Omental fat pad (tissue), 4 donors: ENCODE results near the gene RASL11B. TPM values are rescaled to one million over a fixed set of nuclear protein-coding genes. Genes with fewer than 3 reads are reported as not detected.

Experiments used
- ATAC-seq: fragments of 150-250 bp; one replicate; pipeline ENCODE4 v1.9.1; 2016; ENCODE audit warnings: mild to moderate bottlenecking, moderate library complexity; ENCODE audit not compliant: low FRiP score
- DNase-seq: peaks from one replicate; pipeline ENCODE4 v3.0.0-alpha.2; 2019; ENCODE audit warnings: low spot score
- total RNA-seq, 4 donors: library from RNA; depleted of rRNA; stranded (reverse); fragments of >200 nt; gene quantifications; one replicate each; pipeline ENCODE4 v1.1.0, GENCODE V29; 2016
- TF ChIP-seq, protein P1 (sequence below), 3 donors: fragments of 450-650 bp; IDR thresholded peaks; one replicate each; pipeline ENCODE4 v1.5.1; 2016 to 2017; ENCODE audit warnings: antibody characterized with exemption in 3 of 3, mild to moderate bottlenecking in 3 of 3, moderate library complexity in 2 of 3

The RASL11B gene
- total RNA-seq, 4 donors from 2014 or later: 0.56 to 1.9 (median 1.7) TPM; not detected in 1

GRCh38 chr4:52865300-52865699, 3.2 kb downstream of the RASL11B start:
- no peak for ATAC-seq
- TF ChIP-seq, protein P1, sequence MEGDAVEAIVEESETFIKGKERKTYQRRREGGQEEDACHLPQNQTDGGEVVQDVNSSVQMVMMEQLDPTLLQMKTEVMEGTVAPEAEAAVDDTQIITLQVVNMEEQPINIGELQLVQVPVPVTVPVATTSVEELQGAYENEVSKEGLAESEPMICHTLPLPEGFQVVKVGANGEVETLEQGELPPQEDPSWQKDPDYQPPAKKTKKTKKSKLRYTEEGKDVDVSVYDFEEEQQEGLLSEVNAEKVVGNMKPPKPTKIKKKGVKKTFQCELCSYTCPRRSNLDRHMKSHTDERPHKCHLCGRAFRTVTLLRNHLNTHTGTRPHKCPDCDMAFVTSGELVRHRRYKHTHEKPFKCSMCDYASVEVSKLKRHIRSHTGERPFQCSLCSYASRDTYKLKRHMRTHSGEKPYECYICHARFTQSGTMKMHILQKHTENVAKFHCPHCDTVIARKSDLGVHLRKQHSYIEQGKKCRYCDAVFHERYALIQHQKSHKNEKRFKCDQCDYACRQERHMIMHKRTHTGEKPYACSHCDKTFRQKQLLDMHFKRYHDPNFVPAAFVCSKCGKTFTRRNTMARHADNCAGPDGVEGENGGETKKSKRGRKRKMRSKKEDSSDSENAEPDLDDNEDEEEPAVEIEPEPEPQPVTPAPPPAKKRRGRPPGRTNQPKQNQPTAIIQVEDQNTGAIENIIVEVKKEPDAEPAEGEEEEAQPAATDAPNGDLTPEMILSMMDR (IDR thresholded peaks at IDR 0.05): no peak
- DNase-seq: no peak

DNA sequence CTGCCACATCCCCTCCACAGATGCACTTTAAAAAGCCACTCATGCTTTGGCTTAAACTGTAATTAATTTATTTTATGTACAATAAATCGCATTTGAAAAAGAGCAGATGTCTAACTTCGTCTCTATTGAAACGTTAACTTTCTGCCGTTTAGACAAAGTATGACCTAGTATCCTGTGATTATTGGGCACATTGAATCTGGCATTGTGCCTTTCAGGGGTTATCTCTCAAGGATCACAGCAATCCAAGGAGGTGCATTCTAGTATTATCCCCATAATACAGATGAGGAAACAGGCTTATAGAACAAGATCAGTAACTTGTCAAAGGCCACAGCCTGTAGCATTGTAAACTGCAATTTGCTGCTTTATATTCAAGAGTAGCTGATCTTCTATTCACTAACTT, 4.6 kb downstream of the RASL11B start:
- no peak for ATAC-seq
- no peak for DNase-seq
- TF ChIP-seq, protein P1 (IDR thresholded peaks at IDR 0.05): no peak

DNA sequence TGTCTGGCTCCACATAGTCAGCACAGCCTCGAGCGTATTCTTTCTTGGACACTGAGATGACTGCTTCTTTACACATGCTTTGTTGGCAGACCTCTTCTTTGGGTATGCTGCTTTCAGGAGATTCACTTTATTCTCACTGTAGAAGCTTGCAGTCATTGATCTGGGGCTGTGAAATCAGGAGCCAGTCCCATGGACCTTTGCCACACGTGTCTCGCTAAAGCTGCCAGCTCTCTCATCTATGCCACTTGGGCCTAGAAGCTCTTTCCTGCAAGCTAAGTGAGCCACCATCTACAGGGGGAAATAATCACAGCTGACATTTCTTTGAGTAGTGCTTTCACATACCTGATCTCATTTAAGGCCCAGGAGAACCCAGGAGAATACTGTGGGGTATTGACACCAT, 5.0 kb downstream of the RASL11B start:
- ATAC-seq (no peak), DNase-seq (no peak)
- TF ChIP-seq, protein P1 (IDR thresholded peaks at IDR 0.05): no peak

DNA sequence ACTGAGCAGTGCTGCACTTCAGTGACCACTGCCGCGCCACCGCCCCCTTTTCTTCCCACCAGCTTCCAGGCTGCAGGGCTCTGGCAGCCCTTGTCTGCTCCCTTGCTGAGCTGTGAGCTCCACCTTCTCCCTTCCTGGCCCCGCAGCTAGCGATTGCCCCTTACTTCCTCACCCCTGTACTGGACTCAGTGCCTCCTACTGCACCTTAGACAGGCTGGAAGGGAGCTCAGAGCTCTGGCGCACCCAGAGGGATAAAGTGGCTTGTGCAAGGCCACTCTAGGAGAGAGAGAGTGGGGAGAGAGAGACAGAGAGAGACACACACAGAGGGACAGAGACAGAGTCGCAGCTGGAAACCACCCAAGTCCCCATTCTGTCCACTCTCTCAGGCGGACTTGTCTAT, 6.0 kb downstream of the RASL11B start:
- ATAC-seq (no peak), DNase-seq (no peak)
- TF ChIP-seq, protein P1 (IDR thresholded peaks at IDR 0.05): no peak

- no peak for ATAC-seq
- TF ChIP-seq, protein P1 (IDR thresholded peaks at IDR 0.05): no peak
- no peak for DNase-seq
Observed at GRCh38 chr4:52869196-52869595, 7.1 kb downstream of the RASL11B start.

GRCh38 chr4:52869656-52870055, 7.5 kb downstream of the RASL11B start:
- TF ChIP-seq, protein P1 (IDR thresholded peaks at IDR 0.05): no peak
- DNase-seq (no peak), ATAC-seq (no peak)

GRCh38 chr4:52870225-52870624, 8.1 kb downstream of the RASL11B start:
- no peak for ATAC-seq
- no peak for DNase-seq
- TF ChIP-seq, protein P1 (IDR thresholded peaks at IDR 0.05): no peak
